SU-DHL-6 (cell line): Measurements from ENCODE around the gene SLC16A7.

Source experiments
- H2AFZ ChIP-seq: fragments of 200-600 bp; sonication (generic); 2 replicates; pipeline ENCODE4 v1.6.1; 2014; ENCODE audit warnings: low read depth, mild to moderate bottlenecking, moderate library complexity, mixed read lengths, antibody characterized with exemption, low read length; ENCODE audit not compliant: severe bottlenecking
- H3F3A ChIP-seq: fragments of 200-600 bp; shearing (Covaris generic); 2 replicates; pipeline ENCODE4 v1.6.0; 2016; ENCODE audit warnings: antibody characterized with exemption, mild to moderate bottlenecking; ENCODE audit not compliant: insufficient read depth
- H3K27ac ChIP-seq: fragments of 200-600 bp; sonication (generic); 2 replicates; pipeline ENCODE4 v1.5.1; 2016; ENCODE audit warnings: low read depth, mild to moderate bottlenecking, low read length, moderate library complexity, mixed read lengths
- H3K27me3 ChIP-seq: fragments of 200-600 bp; sonication (generic), shearing (Covaris generic); 2 replicates; pipeline ENCODE4 v1.6.0; 2014; ENCODE audit warnings: mild to moderate bottlenecking, low read length
- H3K36me3 ChIP-seq: fragments of 200-600 bp; sonication (generic); 2 replicates; pipeline ENCODE4 v1.6.1; 2014; ENCODE audit warnings: mild to moderate bottlenecking, low read length, mixed read lengths
- H3K4me2 ChIP-seq: fragments of 300-600, 200-600 bp; shearing (Covaris generic), sonication (generic); 2 replicates; pipeline ENCODE4 v1.6.0; 2014; ENCODE audit warnings: low read length, low read depth, mild to moderate bottlenecking; ENCODE audit not compliant: poor library complexity, severe bottlenecking
- H3K4me3 ChIP-seq: fragments of 200-600 bp; sonication (generic); 2 replicates; pipeline ENCODE4 v1.5.1; 2014; ENCODE audit warnings: antibody characterized with exemption, low read length, mild to moderate bottlenecking, mixed read lengths; ENCODE audit not compliant: insufficient read depth, poor library complexity, severe bottlenecking
- H3K79me2 ChIP-seq: fragments of 200-600 bp; sonication (generic); 2 replicates; pipeline ENCODE4 v1.6.1; 2014; ENCODE audit warnings: mild to moderate bottlenecking, low read length, moderate library complexity; ENCODE audit not compliant: insufficient read depth
- H3K9ac ChIP-seq: fragments of 200-600 bp; sonication (generic); 2 replicates; pipeline ENCODE4 v1.7.0; 2014; ENCODE audit warnings: mild to moderate bottlenecking, low read length
- H3K9me2 ChIP-seq: fragments of 200-600 bp; sonication (generic); replicated peaks from 2 replicates; pipeline ENCODE4 v1.6.1; 2014; ENCODE audit warnings: low read length; ENCODE audit not compliant: insufficient read depth
- H3K9me3 ChIP-seq: fragments of 200-600 bp; sonication (generic); 2 replicates; pipeline ENCODE4 v1.6.1; 2014; ENCODE audit warnings: low read length, mixed read lengths; ENCODE audit not compliant: insufficient read depth
- H4K20me1 ChIP-seq: fragments of 200-600 bp; sonication (generic); 2 replicates; pipeline ENCODE4 v1.6.1; 2014; ENCODE audit warnings: low read depth, mild to moderate bottlenecking, antibody characterized with exemption, low read length, moderate library complexity, mixed read lengths
- EZH2phosphoT487 ChIP-seq: fragments of 200-600 bp; sonication (generic), shearing (Covaris generic); conservative IDR thresholded peaks from 2 replicates; pipeline ENCODE4 v1.6.1; 2018; ENCODE audit warnings: mild to moderate bottlenecking, antibody characterized with exemption, low read length, moderate library complexity, mixed read lengths
- TF ChIP-seq, protein P1 (sequence below): fragments of 200-600 bp; sonication (generic); IDR thresholded peaks from one replicate; pipeline ENCODE4 v1.5.1; 2017; ENCODE audit warnings: antibody characterized with exemption, mild to moderate bottlenecking, low read length, moderate library complexity; ENCODE audit not compliant: insufficient read depth, poor library complexity, severe bottlenecking

The SLC16A7 gene

DNA sequence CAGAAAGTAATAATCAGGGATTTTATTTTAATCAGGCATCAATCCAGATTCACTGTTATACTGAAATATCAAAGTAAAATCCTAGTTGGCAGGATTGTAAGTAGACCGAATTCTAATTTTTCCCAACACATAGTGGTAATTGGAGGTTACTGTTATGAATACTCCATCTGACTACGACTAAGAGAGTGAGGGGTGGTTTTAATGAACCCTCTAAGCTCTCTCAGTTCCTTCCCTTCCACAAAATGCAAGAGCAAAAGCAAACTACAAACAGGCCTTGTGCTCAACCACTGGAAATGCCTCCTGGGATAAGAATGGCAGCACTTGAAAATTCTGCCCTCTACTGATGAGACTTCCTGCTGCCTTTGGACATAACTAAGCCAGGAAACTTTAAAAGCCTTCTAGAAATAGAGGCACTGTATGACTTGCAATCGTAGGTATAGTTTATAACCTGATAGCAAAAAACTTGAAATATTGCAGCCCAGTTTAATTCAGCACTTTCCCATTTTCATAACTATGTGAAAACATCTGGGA, 184.8 kb downstream of the SLC16A7 start:
- TF ChIP-seq, protein P1, sequence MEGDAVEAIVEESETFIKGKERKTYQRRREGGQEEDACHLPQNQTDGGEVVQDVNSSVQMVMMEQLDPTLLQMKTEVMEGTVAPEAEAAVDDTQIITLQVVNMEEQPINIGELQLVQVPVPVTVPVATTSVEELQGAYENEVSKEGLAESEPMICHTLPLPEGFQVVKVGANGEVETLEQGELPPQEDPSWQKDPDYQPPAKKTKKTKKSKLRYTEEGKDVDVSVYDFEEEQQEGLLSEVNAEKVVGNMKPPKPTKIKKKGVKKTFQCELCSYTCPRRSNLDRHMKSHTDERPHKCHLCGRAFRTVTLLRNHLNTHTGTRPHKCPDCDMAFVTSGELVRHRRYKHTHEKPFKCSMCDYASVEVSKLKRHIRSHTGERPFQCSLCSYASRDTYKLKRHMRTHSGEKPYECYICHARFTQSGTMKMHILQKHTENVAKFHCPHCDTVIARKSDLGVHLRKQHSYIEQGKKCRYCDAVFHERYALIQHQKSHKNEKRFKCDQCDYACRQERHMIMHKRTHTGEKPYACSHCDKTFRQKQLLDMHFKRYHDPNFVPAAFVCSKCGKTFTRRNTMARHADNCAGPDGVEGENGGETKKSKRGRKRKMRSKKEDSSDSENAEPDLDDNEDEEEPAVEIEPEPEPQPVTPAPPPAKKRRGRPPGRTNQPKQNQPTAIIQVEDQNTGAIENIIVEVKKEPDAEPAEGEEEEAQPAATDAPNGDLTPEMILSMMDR, result no peak
- no peak for TF ChIP-seq EZH2phosphoT487
- Histone ChIP-seq H3K27me3 (no peaks in the 10 kb centered on the region), H4K20me1 (no peaks in the 10 kb centered on the region), H3K27ac (no peak overlapping the region), H3K4me2 (no peak overlapping the region), H3K9me2 (no peaks in the 10 kb centered on the region), H3K9ac (no peak overlapping the region), H3F3A (no peaks in the 10 kb centered on the region), H3K9me3 (no peaks in the 10 kb centered on the region), H3K4me3 (no peak overlapping the region), H3K36me3 (peaks cover 11% of the 10 kb centered on the region; the same call in 1 of the 2 replicates), H2AFZ (no peak overlapping the region), H3K79me2 (no peaks in the 10 kb centered on the region)

DNA sequence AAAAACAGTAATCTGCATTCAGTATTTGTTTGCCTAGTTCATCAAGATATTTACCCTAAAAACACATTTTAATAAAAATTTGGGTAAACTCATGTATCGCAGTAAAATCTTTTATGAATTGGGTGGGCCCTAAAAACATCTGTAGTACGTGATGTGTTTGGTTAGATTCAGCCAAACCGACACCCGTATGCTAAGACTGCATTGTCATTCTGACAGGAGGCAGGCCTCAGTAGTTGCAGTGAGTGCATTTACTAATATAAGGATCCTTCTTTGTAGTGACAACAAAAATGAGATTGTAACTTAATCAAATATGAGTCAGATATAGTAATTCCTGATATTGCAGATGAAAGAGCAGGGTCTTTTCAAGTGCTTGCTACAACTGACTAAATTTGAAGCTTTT, 191.8 kb downstream of the SLC16A7 start:
- H3K27ac ChIP-seq, result no peak overlapping the region
- no peaks in the 10 kb centered on the region for H3K9me2 ChIP-seq
- no peak overlapping the region for H3K9ac ChIP-seq
- H3K36me3 ChIP-seq, result 0 out of 2 replicates have a peak, but pooled peaks cover 2% of the 10 kb centered on the region
- H3K27me3 ChIP-seq, result no peaks in the 10 kb centered on the region
- no peaks in the 10 kb centered on the region for H4K20me1 ChIP-seq
- no peaks in the 10 kb centered on the region for H3K79me2 ChIP-seq
- TF ChIP-seq, protein P1, result no peak
- TF ChIP-seq EZH2phosphoT487, result no peak
- no peak overlapping the region for H3K4me2 ChIP-seq
- H2AFZ ChIP-seq, result no peak overlapping the region
- no peaks in the 10 kb centered on the region for H3K9me3 ChIP-seq
- no peaks in the 10 kb centered on the region for H3F3A ChIP-seq
- H3K4me3 ChIP-seq, result no peak overlapping the region

DNA sequence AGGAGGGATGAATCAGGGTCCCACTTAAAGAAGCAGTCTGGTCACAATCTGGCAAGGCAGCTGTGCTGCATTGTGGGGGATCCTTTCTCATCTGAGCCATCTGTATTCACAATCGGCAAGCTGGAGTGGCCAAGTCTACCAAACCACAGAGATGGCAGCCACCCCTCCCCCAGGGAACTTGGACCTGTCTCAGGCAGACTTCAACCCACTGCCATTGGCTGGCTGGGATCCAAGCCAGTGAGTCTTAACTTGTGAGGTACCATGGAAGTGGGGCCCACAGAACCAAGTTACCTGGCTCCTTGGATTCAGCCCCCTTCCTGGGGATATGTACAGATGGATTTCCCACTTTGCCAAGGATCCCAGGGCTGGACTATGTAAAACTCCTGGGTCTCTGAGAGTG, 196.8 kb downstream of the SLC16A7 start:
- no peaks in the 10 kb centered on the region for H3K27me3 ChIP-seq
- H3F3A ChIP-seq, result no peaks in the 10 kb centered on the region
- H3K9ac ChIP-seq, result no peak overlapping the region
- H3K4me3 ChIP-seq, result no peak overlapping the region
- H3K36me3 ChIP-seq, result no peaks in the 10 kb centered on the region
- no peak overlapping the region for H2AFZ ChIP-seq
- H3K27ac ChIP-seq, result no peak overlapping the region
- H4K20me1 ChIP-seq, result no peaks in the 10 kb centered on the region
- H3K9me3 ChIP-seq, result no peaks in the 10 kb centered on the region
- TF ChIP-seq EZH2phosphoT487, result no peak
- TF ChIP-seq, protein P1, result no peak
- H3K4me2 ChIP-seq, result no peak overlapping the region
- no peaks in the 10 kb centered on the region for H3K9me2 ChIP-seq
- no peaks in the 10 kb centered on the region for H3K79me2 ChIP-seq
